GM21367 (cell line): Measurements from ENCODE around the gene P3H2.

ENCODE experiments used
- ATAC-seq: cut with Tn5 transposase; IDR thresholded peaks from one replicate; pipeline ENCODE4 v1.9.1; 2021; ENCODE audit not compliant: unreplicated experiment

P3H2 gene

DNA sequence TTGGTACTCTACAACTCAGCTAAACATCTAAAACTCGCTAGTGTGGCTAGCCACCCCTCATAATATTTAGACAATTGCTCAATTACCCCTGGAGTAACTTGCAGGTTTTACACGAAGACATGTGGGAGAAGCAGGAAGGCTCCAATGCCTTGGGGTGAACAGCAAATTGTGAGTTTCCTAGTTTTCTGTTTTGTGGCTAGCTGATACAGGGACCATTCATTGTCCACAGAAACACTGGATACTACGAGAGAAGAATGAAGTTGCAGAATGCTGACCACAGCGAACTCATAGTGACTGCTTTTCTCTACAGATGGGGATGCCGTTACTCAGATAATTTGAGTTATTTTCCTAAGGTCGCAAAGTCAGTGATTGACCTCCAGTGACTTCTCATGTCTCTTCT is 212.9 kb downstream of the P3H2 start:
- no peak for ATAC-seq
